OCI-LY3 (cell line): ENCODE measurements around the gene PLA2G2F.

Source experiments
- H2AFZ ChIP-seq: fragments of 200-600, 300-600 bp; shearing (Covaris generic); 2 replicates; pipeline ENCODE4 v1.6.0; 2014; ENCODE audit warnings: antibody characterized with exemption, low read depth, low read length
- H3K27ac ChIP-seq: fragments of 200-600, 300-600 bp; sonication (generic); 2 replicates; pipeline ENCODE4 v1.5.1; 2014; ENCODE audit warnings: mild to moderate bottlenecking, low read length, moderate library complexity, mixed read lengths
- H3K27me3 ChIP-seq: fragments of 200-600, 300-600 bp; sonication (generic); 2 replicates; pipeline ENCODE4 v1.6.1; 2014; ENCODE audit warnings: low read depth, low read length, mixed read lengths
- H3K36me3 ChIP-seq: fragments of 200-600, 300-600 bp; sonication (generic); replicated peaks from 2 replicates; pipeline ENCODE3; 2014; ENCODE audit warnings: low read depth, low read length, mixed read lengths
- H3K4me1 ChIP-seq: fragments of 300-600, 200-600 bp; sonication (generic); 2 replicates; pipeline ENCODE4 v1.6.1; 2014; ENCODE audit warnings: low read length, mixed read lengths
- H3K4me2 ChIP-seq: fragments of 200-600, 300-600 bp; sonication (generic); 2 replicates; pipeline ENCODE4 v1.6.1; 2014; ENCODE audit warnings: low read length, mixed read lengths
- H3K4me3 ChIP-seq: fragments of 300-600, 200-600 bp; sonication (generic); 2 replicates; pipeline ENCODE4 v1.5.1; 2014; ENCODE audit warnings: antibody characterized with exemption, mild to moderate bottlenecking, low read length, moderate library complexity
- H3K79me2 ChIP-seq: fragments of 300-600, 200-600 bp; shearing (Covaris generic); 2 replicates; pipeline ENCODE4 v1.6.1; 2014; ENCODE audit warnings: mild to moderate bottlenecking, low read length, mixed read lengths
- H3K9ac ChIP-seq: fragments of 300-600, 200-600 bp; shearing (Covaris generic); 2 replicates; pipeline ENCODE4 v1.6.0; 2014; ENCODE audit warnings: mild to moderate bottlenecking, low read length, moderate library complexity
- H3K9me3 ChIP-seq: fragments of 200-600, 300-600 bp; shearing (Covaris generic); 2 replicates; pipeline ENCODE4 v1.6.1; 2014; ENCODE audit warnings: low read length, mixed read lengths; ENCODE audit not compliant: insufficient read depth
- H4K20me1 ChIP-seq: fragments of 200-600, 300-600 bp; sonication (generic); 2 replicates; pipeline ENCODE4 v1.6.1; 2016; ENCODE audit warnings: low read length, mixed read lengths; ENCODE audit not compliant: insufficient read depth
- CTCF ChIP-seq: fragments of 200-600, 300-600 bp; sonication (generic); IDR thresholded peaks from 2 replicates; pipeline ENCODE4 v1.5.1; 2014; ENCODE audit warnings: antibody characterized with exemption, low read length, low read depth
- EZH2phosphoT487 ChIP-seq: fragments of 200-600 bp; shearing (Covaris generic); IDR thresholded peaks from 2 replicates; pipeline ENCODE4 v1.6.1; 2018; ENCODE audit warnings: antibody characterized with exemption, mixed run types, low read depth

Gene PLA2G2F

DNA sequence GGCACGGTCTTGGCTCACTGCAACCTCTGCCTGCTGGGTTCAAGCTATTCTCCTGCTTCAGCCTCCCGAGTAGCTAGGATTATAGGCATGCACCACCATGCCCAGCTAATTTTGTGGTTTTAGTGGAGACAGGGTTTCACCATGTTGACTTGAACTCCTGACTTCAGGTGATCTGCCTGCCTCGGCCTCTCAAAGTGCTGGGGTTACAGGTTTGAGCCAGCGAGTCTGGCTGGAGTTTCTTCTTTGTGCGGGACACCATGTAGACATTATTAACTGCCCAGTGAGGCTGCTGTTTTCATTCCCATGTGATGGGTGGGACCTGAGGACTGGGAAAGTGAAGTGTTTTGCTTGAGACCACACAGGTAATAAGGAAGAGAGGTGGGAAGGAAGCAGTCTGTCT lies 45.8 kb upstream of the PLA2G2F start:
- Histone ChIP-seq H3K79me2 (no peaks in the 10 kb centered on the region), H2AFZ (no peak overlapping the region), H3K36me3 (no peaks in the 10 kb centered on the region), H3K4me2 (no peak overlapping the region), H3K27me3 (no peaks in the 10 kb centered on the region), H3K9me3 (no peaks in the 10 kb centered on the region), H3K9ac (no peak overlapping the region), H3K4me3 (no peak overlapping the region), H3K27ac (no peak overlapping the region), H4K20me1 (no peaks in the 10 kb centered on the region), H3K4me1 (no peaks in the 10 kb centered on the region)
- TF ChIP-seq CTCF (no peak), EZH2phosphoT487 (no peak)

- Histone ChIP-seq H4K20me1 (no peaks in the 10 kb centered on the region), H3K4me1 (no peaks in the 10 kb centered on the region), H3K36me3 (no peaks in the 10 kb centered on the region), H3K4me3 (no peak overlapping the region), H3K27ac (no peak overlapping the region), H3K79me2 (no peaks in the 10 kb centered on the region), H3K9ac (no peak overlapping the region), H3K27me3 (no peaks in the 10 kb centered on the region), H3K9me3 (no peaks in the 10 kb centered on the region), H2AFZ (no peak overlapping the region), H3K4me2 (no peak overlapping the region)
- TF ChIP-seq CTCF (no peak), EZH2phosphoT487 (no peak)
Observed at GRCh38 chr1:20093940-20094391, 45.2 kb upstream of the PLA2G2F start.

DNA sequence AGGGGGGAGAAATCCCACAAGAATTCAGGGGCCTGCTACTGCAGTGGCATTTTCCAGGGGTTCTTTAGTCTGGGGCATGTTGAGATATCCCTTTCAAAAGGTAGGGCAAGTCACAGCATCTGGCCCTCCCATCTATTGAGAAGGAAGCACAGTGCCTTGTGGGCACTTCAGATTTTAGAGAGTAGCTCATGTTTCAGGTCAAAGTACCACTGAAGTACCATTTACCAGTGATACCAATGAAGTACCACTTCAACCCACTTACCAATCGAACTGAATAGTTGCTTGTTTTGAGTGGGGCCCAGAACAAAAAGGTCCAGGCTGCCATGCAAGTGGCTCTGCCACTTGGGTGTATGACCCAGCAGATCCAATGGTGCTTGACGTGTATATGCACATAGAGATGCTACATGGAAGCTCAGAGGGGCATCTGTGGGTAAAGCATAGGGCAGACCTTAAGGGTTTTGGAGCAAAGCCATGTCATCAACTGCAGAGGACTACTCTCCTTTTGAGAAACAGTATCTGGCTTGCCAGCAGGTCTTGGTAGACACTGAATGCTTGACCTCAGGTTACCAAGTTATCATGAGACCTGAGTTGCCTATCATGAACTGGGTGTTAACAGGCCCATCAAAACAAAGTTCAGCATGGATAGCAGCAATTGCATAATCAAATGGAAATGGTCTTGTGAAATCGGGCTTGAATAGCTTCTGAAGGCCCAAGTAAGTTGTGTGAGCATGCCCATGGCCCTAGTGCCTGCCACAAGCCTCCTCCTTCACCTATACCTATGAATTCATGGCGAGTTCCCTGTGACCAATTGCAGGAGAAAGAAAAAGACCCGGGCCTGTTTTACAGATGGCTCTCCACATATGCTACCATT lies 43.3 kb upstream of the PLA2G2F start:
- Histone ChIP-seq H3K4me3 (no peak overlapping the region), H3K27ac (no peak overlapping the region), H3K36me3 (no peaks in the 10 kb centered on the region), H3K9ac (no peak overlapping the region), H3K4me2 (no peak overlapping the region), H3K4me1 (peaks cover 5% of the 10 kb centered on the region), H3K27me3 (no peaks in the 10 kb centered on the region), H4K20me1 (no peaks in the 10 kb centered on the region), H2AFZ (no peak overlapping the region), H3K79me2 (no peaks in the 10 kb centered on the region), H3K9me3 (no peaks in the 10 kb centered on the region)
- TF ChIP-seq CTCF, result no peak
- no peak for TF ChIP-seq EZH2phosphoT487

- Histone ChIP-seq H3K4me3 (no peak overlapping the region), H3K79me2 (no peaks in the 10 kb centered on the region), H3K9ac (no peak overlapping the region), H3K9me3 (no peaks in the 10 kb centered on the region), H4K20me1 (no peaks in the 10 kb centered on the region), H3K36me3 (no peaks in the 10 kb centered on the region), H3K4me2 (no peak overlapping the region), H3K4me1 (peaks cover 13% of the 10 kb centered on the region), H2AFZ (no peak overlapping the region), H3K27me3 (no peaks in the 10 kb centered on the region), H3K27ac (no peak overlapping the region)
- TF ChIP-seq CTCF (no peak), EZH2phosphoT487 (no peak)
Observed at GRCh38 chr1:20096840-20097447, 42.2 kb upstream of the PLA2G2F start.
